GM12864 (cell line): Measurements from ENCODE around the gene MAGEA4.

Experiments used
- DNase-seq: peaks from one replicate; pipeline ENCODE4 v3.0.0-alpha.2; 2011; ENCODE audit warnings: low read depth
- H3K4me3 ChIP-seq: 2 replicates; pipeline ENCODE4 v1.5.1; 2011; ENCODE audit warnings: mild to moderate bottlenecking, low read depth, low read length, control low read depth
- TF ChIP-seq, protein P1 (sequence below): IDR thresholded peaks from 2 replicates; pipeline ENCODE4 v1.5.1; 2011; ENCODE audit warnings: low read depth, mild to moderate bottlenecking, moderate library complexity, low read length, control low read depth, inconsistent platforms; ENCODE audit errors: missing control alignments

MAGEA4 gene

DNA sequence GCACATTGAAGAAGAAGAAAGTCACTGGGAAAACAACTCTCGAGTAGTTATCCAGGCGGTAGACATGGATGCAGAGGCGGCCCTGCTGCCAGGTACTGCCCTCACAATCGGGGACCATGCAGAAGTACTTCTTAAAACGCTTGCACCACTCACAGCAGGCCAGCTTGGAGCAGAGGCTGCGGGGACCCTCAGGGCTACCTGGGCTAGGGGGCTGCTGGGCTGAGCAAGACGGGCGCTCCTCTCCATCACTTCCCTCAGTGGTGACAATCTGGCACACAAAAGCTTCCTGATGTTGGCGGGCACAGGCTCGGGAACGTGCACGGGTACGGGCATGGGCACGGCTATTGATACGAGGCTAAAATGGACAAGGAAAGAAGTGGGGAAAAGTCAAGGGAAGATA is 42.0 kb downstream of the MAGEA4 start:
- no peak overlapping the region for H3K4me3 ChIP-seq
- DNase-seq, result no peak
- TF ChIP-seq, protein P1, sequence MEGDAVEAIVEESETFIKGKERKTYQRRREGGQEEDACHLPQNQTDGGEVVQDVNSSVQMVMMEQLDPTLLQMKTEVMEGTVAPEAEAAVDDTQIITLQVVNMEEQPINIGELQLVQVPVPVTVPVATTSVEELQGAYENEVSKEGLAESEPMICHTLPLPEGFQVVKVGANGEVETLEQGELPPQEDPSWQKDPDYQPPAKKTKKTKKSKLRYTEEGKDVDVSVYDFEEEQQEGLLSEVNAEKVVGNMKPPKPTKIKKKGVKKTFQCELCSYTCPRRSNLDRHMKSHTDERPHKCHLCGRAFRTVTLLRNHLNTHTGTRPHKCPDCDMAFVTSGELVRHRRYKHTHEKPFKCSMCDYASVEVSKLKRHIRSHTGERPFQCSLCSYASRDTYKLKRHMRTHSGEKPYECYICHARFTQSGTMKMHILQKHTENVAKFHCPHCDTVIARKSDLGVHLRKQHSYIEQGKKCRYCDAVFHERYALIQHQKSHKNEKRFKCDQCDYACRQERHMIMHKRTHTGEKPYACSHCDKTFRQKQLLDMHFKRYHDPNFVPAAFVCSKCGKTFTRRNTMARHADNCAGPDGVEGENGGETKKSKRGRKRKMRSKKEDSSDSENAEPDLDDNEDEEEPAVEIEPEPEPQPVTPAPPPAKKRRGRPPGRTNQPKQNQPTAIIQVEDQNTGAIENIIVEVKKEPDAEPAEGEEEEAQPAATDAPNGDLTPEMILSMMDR, result no peak

DNA sequence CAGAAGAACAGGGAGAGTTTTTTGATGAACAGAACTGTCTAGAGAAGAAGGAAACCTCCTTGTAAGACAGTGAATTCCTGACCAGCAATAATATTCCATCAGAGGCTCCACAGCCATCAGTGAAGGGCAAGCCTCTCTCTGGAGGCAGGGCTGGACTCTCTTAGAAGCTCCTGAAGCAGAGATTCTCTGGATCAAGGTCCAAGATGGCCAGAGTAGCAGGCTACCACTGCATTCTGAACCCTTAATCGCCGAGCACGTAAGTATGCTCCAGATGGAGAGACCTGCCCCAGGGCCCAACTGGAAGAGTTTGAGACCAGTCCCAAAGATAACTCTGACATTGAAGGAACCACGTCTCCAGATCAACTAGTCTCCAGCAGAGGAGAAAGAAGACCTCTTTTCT is 45.4 kb downstream of the MAGEA4 start:
- DNase-seq, result no peak
- no peak overlapping the region for H3K4me3 ChIP-seq
- TF ChIP-seq, protein P1, result no peak

DNA sequence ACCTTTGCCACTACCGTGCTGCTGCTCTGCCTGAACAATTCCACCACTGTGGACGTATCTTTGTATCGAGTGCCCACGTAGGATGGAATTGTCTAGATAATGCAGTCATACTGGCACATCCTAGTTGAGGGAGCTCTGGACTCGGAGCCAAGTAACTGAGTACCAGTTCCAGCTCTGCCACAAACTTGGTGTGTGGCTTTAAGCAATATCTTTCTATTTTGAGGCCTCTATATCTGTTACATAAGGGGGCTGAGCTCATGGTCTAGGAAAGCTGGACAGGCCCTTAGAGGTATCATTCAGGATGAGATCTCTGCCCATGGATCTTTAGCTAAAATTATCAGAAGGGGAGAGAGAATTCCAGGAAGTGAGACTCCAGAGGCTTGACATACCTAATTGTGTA is 49.3 kb downstream of the MAGEA4 start:
- no peak for DNase-seq
- TF ChIP-seq, protein P1, result no peak

DNA sequence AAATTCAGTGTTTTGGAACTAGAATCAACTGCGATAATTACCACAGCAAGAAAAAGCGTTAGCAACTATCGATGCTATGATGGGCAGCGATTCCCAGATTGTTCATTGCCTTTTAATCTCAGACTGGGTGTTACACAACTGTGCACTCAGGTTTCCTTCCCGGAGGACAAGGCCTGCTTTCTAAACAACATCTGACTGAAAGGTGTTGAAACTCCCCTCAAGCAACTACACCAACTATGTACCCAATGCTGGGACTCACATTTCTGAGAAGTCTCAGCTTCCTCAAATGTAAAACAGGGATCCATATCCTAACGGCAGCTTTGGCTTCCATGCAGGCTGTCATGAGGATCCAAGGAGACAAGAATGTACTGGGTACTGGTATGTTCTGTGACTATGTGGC is 53.5 kb downstream of the MAGEA4 start:
- TF ChIP-seq, protein P1, result no peak
- no peak overlapping the region for H3K4me3 ChIP-seq
- no peak for DNase-seq

More for the DNA sequence above, 49.3 kb downstream of the MAGEA4 start:
- no peak overlapping the region for H3K4me3 ChIP-seq

DNA sequence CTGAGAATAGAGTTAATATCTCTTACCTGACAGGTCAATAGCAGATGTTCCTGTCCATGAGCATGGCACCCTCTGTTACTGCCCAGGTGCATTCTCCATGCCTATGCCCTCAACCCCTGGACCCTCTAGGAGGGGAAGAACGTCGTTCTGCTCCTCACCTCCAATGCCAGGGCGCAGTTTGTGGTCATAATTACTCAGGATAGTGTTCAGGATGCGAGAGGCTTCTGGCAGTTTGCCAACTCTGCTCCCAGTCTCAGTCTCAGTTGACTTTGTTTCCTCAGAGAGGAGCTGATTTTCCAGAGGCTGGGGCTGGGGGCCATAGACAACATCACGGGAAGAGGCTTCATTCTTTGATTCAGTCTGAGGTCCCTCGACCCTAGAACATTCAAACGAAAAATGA is 57.3 kb downstream of the MAGEA4 start:
- TF ChIP-seq, protein P1, result no peak
- no peak overlapping the region for H3K4me3 ChIP-seq
- no peak for DNase-seq

DNA sequence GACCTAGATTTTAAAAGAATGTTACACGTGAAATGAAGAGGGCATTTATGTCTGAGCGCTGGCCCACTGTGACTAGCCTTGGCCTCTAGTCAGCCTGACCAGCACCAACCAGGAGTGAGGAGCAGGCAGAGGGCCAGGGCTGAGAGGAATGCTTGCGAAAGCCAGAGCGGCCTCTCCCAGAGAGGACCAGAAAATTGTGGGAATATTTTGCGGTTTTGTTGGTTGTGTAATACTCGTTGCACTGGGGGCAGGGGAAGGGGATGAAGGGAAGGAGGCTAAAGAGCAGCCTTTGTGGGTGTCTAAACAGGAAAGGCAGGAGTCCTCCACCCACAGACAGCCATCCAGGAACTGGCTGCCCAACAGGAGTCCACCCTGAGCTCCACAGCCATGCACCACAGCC is 58.0 kb downstream of the MAGEA4 start:
- no peak for DNase-seq
- no peak overlapping the region for H3K4me3 ChIP-seq
- TF ChIP-seq, protein P1, result no peak

DNA sequence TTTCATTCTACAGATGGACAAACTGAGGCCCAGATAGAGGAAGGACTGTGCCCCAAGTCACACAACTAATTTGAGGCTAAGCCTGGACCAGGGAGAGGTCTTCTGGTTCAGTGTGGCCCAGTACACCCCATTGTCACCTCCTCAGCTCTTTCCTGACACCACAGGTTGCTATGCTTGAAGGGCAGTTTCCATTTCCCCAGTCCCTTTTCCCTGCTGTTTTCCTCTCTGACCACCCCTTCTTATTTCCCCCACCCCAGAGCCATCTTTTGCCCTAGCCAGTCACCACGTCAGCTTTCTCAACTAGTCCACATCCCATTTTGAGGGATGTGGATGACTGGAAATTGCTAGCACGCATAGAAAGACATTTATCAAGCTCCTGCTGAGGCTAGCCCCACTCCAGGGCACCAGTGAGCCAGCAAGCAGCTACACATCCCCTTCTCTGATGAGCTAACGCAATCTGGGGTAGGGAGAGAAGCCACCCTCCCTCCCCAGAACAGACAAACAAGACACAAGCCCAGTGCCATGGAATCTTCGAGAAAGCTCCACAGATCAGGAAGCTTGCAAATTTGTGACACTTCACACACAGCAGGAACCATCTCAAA is 60.5 kb downstream of the MAGEA4 start:
- DNase-seq, result no peak
- H3K4me3 ChIP-seq, result no peak overlapping the region
- TF ChIP-seq, protein P1, result no peak
